A549 treated with GW870086 at 1 μM for 4 hours (cell line): ENCODE data around the gene RYR1. TPM values are rescaled to one million over a fixed set of nuclear protein-coding genes. Genes with fewer than 3 reads are reported as not detected.

ENCODE experiments used
- total RNA-seq: library from RNA; stranded (reverse); fragments of 200-300 nt; extraction: Qiagen RNA extraction; gene quantifications from 5 replicates; pipeline ENCODE4 v1.2.3, GENCODE V29; 2022; ENCODE audit warnings: low read depth

Gene RYR1
- 4.7 to 7.6 TPM (median 5.6 TPM) in 5 replicates for total RNA-seq

GRCh38 chr19:38433268-38433733 is at the start of gene RYR1:
RYR1 (plus strand) TSS chr19:38433691; CDS start chr19:38433830, 139 bp downstream.

GRCh38 chr19:38387550-38388348 is 45.7 kb upstream of the RYR1 start, which contains the start of gene GGN:
GGN (minus strand) TSS chr19:38388034; CDS start chr19:38387261, 773 bp downstream.

GRCh38 chr19:38388349-38389100 is 45.0 kb upstream of the RYR1 start, which contains the start of gene SPRED3:
SPRED3 (plus strand) TSS chr19:38388697; CDS start chr19:38390303, 1,606 bp downstream.

GRCh38 chr19:38402967-38403674 is 30.4 kb upstream of the RYR1 start, which contains the start of gene FAM98C:
FAM98C (plus strand) TSS chr19:38403093; CDS start chr19:38403154, 61 bp downstream.

GRCh38 chr19:38425810-38426466 is 7.6 kb upstream of the RYR1 start, which contains the start of gene RASGRP4:
RASGRP4 (minus strand) TSS chr19:38426219; CDS start chr19:38426091, 128 bp downstream.

GRCh38 chr19:38617764-38618589 is 184.5 kb downstream of the RYR1 start, which contains the start of gene MAP4K1:
MAP4K1 (minus strand) TSS chr19:38617953; CDS start chr19:38617895, 58 bp downstream.

GRCh38 chr19:38618590-38619360 is 185.3 kb downstream of the RYR1 start, which contains the start of gene EIF3K:
EIF3K (plus strand) TSS chr19:38619188; CDS start chr19:38619269, 81 bp downstream.

Other genes starting within 250 kb of the RYR1 start
- 3.5 to 4.8 TPM (median 4.5 TPM) in 5 replicates for gene DPF1, start 209.5 kb upstream of the RYR1 start, total RNA-seq
- gene PPP1R14A, start 177.3 kb upstream of the RYR1 start, total RNA-seq: 98.1 to 110 TPM (median 107 TPM) in 5 replicates
- 266 to 360 TPM (median 337 TPM) in 5 replicates for gene SPINT2, start 169.1 kb upstream of the RYR1 start, total RNA-seq
- gene C19orf33, start 129.4 kb upstream of the RYR1 start, total RNA-seq: 692 to 827 TPM (median 715 TPM) in 5 replicates
- 101 to 136 TPM (median 126 TPM) in 5 replicates for gene YIF1B, start 117.7 kb upstream of the RYR1 start, total RNA-seq
- gene KCNK6, start 113.8 kb upstream of the RYR1 start, total RNA-seq: 4.2 to 5.4 TPM (median 4.9 TPM) in 5 replicates
- 0.62 to 1.4 TPM (median 1.1 TPM) in 5 replicates for gene CATSPERG, start 97.9 kb upstream of the RYR1 start, total RNA-seq
- gene PSMD8, start 59.1 kb upstream of the RYR1 start, total RNA-seq: 452 to 527 TPM (median 502 TPM) in 5 replicates
- 0.25 to 0.56 TPM (median 0.28 TPM) in 5 replicates for gene GGN, start 45.7 kb upstream of the RYR1 start, total RNA-seq
- gene SPRED3, start 45.0 kb upstream of the RYR1 start, total RNA-seq: 1.8 to 3.1 TPM (median 2.6 TPM) in 5 replicates
- 16.9 to 28.0 TPM (median 26.3 TPM) in 5 replicates for gene FAM98C, start 30.6 kb upstream of the RYR1 start, total RNA-seq
- 0.07 to 0.23 TPM (median 0.11 TPM) in 4 of 5 replicates, not detected in the other for gene RASGRP4, start 7.5 kb upstream of the RYR1 start, total RNA-seq
- 0.40 to 3.6 TPM (median 0.85 TPM) in 5 replicates for gene MAP4K1, start 184.3 kb downstream of the RYR1 start, total RNA-seq
- 684 to 1,048 TPM (median 735 TPM) in 5 replicates for gene EIF3K, start 185.5 kb downstream of the RYR1 start, total RNA-seq
- 751 to 1,254 TPM (median 1,147 TPM) in 5 replicates for gene ACTN4, start 214.0 kb downstream of the RYR1 start, total RNA-seq